Suppressor macrophage treated with lipopolysaccharide for 4 hours (primary cell): ENCODE measurements around the gene LRRC75A.

Source experiments
- DNase-seq: peaks from one replicate; pipeline ENCODE4 v3.0.0-alpha.2; 2020

The LRRC75A gene

GRCh38 chr17:16493531-16494046 is 1.6 kb upstream of the LRRC75A start:
- no peak for DNase-seq

GRCh38 chr17:16492613-16493530 is 879 bp upstream of the LRRC75A start:
- DNase-seq, result no peak

DNA sequence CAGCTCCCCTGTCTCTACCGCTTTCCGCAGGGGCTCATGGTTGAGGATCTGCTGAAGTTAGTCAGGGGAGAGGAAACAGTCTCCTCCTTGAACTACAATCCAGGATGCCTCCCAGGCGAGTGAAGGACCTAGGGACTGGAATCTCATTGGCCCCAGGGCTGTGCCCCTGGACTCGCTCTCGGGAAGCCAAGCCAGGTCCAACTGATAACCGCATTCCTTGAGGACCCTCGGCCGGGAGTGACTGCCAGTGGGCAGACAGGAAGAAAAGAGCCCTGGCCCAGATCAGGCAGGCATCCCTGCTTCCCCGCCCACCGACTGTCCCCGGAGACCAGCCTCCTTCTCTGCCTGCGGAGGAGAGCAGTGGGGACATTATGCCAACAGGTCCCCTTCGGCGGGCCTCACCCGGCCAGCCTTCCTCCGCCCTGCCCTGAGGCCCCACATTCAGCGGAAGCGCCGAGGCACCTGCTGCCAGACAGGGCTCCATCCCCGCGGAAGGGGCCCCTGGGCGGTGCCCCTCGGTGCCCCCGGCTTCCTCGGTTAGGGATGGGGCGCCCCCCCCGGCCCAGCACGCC is 776 bp downstream of the LRRC75A start:
- no peak for DNase-seq

DNA sequence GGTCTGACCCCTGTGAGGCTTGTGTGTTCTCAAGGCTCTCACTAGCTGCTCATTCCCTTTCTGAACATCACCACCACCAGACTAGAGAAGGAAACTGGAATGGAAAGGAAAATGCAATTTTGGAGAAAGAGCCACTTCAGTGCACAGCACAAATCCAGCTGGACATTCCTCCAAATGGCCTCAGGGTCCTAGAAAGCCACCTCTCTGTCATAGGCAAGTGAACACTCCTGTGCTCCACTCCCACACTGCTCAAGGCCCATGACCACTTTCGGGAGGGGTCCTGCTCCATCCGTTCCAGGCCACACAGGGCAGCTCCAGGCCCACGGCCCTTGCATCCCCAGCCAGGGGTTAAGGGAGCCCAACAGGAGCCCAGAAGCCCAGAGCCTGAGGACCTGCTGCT is 2.6 kb downstream of the LRRC75A start:
- DNase-seq, result no peak

GRCh38 chr17:16488968-16489337 is 3.0 kb downstream of the LRRC75A start:
- no peak for DNase-seq

- DNase-seq, result no peak
Observed at GRCh38 chr17:16488186-16488967, 3.6 kb downstream of the LRRC75A start.

DNA sequence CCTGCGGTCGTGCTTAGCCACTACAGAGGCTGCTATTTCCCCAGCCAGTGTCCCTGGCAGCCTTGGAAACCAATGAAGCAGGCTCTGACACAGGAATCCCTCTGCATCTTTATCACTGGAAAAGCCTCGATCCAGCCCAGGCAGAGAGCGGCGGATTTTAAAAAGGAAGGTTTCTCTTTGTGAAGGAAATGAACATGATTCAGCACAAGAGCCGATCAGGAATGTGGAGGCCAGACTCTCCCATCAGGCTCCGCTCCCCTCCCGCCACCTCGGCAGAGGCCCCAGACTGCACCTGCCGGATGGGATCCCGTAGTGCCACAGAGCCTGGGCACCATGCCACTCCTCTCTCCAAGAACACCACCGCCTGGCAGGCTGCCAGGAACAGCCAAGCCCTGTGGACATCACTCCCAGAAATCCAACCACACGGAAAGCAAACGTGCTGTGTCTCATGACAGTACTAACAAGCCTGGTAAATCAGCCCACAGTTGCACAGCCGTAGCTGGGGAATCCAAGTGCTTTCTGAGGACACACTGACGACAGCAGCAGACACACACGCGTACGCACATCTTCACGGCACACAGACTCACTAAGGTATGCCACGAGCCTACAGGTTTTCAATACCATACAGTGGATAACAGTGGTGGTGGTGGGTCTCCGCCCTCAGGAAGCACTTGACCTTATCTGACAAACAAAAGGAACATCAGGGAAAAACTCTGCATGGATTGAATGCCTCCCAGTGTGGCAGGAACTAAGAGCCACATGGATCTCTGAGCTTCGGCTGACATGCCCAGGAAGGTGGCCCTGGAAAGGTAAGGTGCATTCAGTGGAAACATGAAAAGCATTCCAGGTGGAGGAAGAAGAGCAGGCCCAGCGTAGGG is 5.4 kb downstream of the LRRC75A start:
- no peak for DNase-seq

- no peak for DNase-seq
Observed at GRCh38 chr17:16484445-16485175, 7.4 kb downstream of the LRRC75A start.

DNA sequence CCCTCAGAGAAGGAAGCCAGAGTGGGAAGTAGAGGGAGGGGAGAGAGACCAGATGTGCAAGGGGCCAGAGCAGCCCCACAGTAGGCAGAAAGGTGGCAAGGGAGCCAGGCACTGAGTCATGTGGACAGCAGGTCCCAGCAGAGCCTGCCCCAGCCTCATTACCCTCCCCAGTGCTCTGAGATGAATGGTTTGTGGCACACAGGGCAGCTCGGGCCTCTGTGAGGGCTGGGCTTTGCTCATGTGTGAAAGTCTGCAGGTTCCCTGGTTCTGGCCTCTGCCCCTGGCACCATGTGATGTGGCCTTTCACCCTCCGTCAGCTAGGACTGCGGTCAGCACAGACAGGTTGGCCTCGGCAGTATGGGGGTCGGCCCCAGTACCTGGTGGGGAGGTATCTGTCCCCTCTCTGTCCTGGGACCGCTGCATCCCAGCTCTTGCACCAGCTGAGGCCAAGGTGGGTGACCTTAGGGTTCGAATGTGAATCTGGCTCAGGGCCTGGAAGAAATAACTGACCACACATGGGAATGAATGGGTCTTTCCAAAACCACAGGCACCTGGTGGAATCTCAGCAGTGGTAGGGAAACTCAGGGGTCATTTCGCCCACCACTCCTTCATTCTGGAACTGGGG is 8.9 kb downstream of the LRRC75A start:
- no peak for DNase-seq

- no peak for DNase-seq
Observed at GRCh38 chr17:16482253-16482652, 9.7 kb downstream of the LRRC75A start.

GRCh38 chr17:16480995-16481394 is 11.0 kb downstream of the LRRC75A start:
- no peak for DNase-seq

DNA sequence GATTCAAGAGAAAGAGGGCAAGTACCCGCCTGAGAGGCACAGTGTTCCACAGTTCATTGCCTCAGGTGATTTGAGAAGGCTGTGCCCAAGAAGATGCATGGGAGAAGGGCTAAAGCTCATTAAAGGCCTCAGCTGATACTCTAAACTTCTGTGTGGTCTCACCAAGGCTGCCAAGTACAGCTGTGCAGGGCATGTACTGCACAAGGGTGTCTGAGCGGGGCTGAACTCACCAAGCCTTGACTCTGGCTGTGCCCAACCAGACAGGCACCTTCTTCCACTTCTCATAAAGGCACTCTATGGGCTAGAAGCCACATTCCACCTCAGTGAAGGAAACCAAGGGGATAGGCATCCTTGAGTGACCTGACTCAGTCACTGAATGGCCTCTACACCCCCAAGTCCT is 12.7 kb downstream of the LRRC75A start:
- DNase-seq, result no peak

DNA sequence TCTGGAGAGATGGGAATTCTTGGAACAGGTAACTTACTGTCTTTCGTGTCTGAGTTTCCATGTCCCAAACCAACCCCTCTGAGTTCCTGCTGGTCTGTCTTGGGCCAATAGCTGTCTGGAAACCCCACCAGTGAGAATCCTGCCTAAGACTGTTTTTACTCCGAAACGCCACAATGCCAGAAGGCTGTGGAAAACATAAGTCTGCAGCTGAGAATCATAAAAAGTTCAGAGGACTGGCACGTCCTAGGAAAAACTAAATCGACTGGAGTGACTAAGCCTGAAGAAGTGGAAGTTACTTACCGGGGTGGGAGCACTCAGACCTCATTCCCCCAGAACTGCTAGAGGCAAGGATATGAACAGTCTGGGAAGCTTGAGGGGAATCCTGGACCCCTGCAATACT is 13.3 kb downstream of the LRRC75A start:
- no peak for DNase-seq

- no peak for DNase-seq
Observed at GRCh38 chr17:16477666-16478065, 14.3 kb downstream of the LRRC75A start.

DNA sequence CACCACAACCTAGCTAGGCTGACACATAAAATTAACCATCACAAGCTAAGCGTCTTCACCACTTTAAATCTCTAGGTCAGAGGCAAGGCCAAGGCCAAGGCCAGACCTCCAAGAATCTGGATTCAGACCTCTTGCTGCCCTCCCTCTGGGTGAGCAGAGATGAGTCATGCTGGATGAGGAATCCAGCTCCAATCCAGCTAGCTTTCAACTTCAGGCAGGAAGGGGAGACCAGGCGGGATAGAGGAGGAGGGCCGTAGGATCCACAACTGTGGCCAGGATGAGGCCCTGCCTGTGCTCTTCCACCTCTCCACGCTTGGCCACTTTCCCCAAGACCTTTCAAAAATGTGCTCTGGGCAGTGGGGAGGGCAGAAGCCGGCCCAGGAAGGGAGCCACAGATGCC is 14.7 kb downstream of the LRRC75A start:
- DNase-seq, result no peak

- DNase-seq, result no peak
Observed at GRCh38 chr17:16475179-16475704, 16.8 kb downstream of the LRRC75A start.

DNA sequence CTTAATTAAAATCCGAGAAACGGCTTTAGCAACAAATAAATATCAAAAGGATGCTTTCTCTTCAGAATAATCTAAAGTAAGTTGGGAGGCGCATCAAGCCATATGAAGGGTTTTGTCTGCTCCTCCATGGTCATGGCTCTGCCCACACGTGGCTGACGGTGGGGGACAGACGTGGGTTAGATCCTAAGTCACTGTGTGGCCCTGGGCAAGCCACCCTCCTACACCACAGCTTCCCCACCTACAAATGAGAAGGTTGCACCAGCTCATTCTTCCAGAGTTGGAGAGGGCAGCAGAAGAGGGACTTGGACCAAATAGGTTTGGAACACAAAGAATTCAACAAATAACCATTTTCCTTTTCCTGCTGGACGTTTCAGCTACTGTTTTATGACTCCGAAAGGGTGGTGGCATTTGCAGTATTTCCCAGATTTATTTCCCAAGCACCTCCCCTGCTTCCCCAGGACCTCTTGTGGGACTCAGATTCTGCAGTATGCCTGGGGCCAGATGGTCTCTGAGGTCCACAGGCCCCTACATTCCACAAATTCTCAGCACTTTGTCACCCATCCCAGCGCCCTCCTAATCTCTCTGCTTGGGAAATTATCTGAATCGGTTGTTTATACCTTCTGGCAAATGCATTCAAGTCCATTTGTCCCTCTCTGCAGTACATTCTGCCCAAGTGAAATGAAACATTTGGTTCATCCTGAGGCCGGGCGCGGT is 17.8 kb downstream of the LRRC75A start:
- DNase-seq, result no peak

- no peak for DNase-seq
Observed at GRCh38 chr17:16473044-16474011, 18.7 kb downstream of the LRRC75A start.

DNA sequence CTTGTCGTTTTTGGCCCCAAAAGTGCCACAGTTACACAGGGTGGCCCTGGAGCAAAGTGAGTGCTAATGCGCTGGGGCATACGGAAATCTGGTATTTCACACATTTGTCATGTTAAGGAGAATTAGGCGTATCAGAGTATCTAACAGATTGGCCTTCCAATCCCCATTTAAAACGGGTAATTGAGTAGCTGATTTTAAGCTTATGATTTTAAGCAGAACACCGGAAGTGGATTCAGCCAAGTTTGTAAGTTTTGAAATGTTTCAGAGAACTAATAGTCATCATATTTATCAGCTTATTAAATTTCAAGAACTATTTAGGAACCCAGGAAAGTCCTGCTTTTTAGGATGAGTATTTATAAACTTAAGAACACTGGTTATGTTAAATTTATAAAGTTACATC is 19.5 kb downstream of the LRRC75A start:
- no peak for DNase-seq
